ENCODE results near the gene KDELR3. TPM values are rescaled to one million over a fixed set of nuclear protein-coding genes. Genes with fewer than 3 reads are reported as not detected.

The KDELR3 gene
- total RNA-seq, 3 donors from 2014 or later (not counting 1 experiment from before 2014, with no cell fraction given) = 0.25 TPM; not detected in 2

GRCh38 chr22:38419858-38420160 lies 48.1 kb upstream of the KDELR3 start:
- H3K27me3 Mint-ChIP-seq (ENCODE audit: low read depth in 2 of 2) = no peaks in the 10 kb centered on the region
- ATAC-seq = no peak
- no peak for DNase-seq
- H3K9me3 Mint-ChIP-seq = no peaks in the 10 kb centered on the region
- H3K36me3 Mint-ChIP-seq = no peaks in the 10 kb centered on the region
- WGBS (ENCODE audit: insufficient coverage) = 91% methylated on average over 8 of the region's 8 CpGs
- intact Hi-C loops (cut with micrococcal nuclease) = no loop called here
- H3K4me3 Mint-ChIP-seq = no peak overlapping the region
- Histone ChIP-seq H3K27me3 (ENCODE audit: control insufficient read depth, insufficient read depth, low read length) (no peaks in the 10 kb centered on the region), H3K27ac (ENCODE audit: low read length) (no peak overlapping the region), H3K36me3 (ENCODE audit: control insufficient read depth, insufficient read depth, low read length) (no peaks in the 10 kb centered on the region), H3K4me1 (ENCODE audit: control insufficient read depth, insufficient read depth, low read length) (peaks cover 2% of the 10 kb centered on the region), H3K4me3 (ENCODE audit: low read length) (no peak overlapping the region), H3K9me3 (ENCODE audit: control insufficient read depth, insufficient read depth, low read length) (no peaks in the 10 kb centered on the region)
- TF ChIP-seq, protein P1, sequence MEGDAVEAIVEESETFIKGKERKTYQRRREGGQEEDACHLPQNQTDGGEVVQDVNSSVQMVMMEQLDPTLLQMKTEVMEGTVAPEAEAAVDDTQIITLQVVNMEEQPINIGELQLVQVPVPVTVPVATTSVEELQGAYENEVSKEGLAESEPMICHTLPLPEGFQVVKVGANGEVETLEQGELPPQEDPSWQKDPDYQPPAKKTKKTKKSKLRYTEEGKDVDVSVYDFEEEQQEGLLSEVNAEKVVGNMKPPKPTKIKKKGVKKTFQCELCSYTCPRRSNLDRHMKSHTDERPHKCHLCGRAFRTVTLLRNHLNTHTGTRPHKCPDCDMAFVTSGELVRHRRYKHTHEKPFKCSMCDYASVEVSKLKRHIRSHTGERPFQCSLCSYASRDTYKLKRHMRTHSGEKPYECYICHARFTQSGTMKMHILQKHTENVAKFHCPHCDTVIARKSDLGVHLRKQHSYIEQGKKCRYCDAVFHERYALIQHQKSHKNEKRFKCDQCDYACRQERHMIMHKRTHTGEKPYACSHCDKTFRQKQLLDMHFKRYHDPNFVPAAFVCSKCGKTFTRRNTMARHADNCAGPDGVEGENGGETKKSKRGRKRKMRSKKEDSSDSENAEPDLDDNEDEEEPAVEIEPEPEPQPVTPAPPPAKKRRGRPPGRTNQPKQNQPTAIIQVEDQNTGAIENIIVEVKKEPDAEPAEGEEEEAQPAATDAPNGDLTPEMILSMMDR (IDR thresholded peaks at IDR 0.05) = no peak
- H3K27ac Mint-ChIP-seq = no peak overlapping the region
- no peaks in the 10 kb centered on the region for H3K4me1 Mint-ChIP-seq

GRCh38 chr22:38420734-38421133 lies 47.2 kb upstream of the KDELR3 start:
- Histone ChIP-seq H3K36me3 (ENCODE audit: control insufficient read depth, insufficient read depth, low read length) (no peaks in the 10 kb centered on the region), H3K27me3 (ENCODE audit: control insufficient read depth, insufficient read depth, low read length) (no peaks in the 10 kb centered on the region), H3K9me3 (ENCODE audit: control insufficient read depth, insufficient read depth, low read length) (no peaks in the 10 kb centered on the region), H3K4me3 (ENCODE audit: low read length) (no peak overlapping the region), H3K27ac (ENCODE audit: low read length) (no peak overlapping the region), H3K4me1 (ENCODE audit: control insufficient read depth, insufficient read depth, low read length) (peaks cover under 1% of the 10 kb centered on the region)
- ATAC-seq (no peak), DNase-seq (no peak)
- Mint-ChIP-seq H3K4me3 (no peak overlapping the region), H3K4me1 (no peaks in the 10 kb centered on the region), H3K36me3 (no peaks in the 10 kb centered on the region), H3K27me3 (ENCODE audit: low read depth in 2 of 2) (no peaks in the 10 kb centered on the region), H3K9me3 (no peaks in the 10 kb centered on the region), H3K27ac (no peak overlapping the region)
- TF ChIP-seq, protein P1 (IDR thresholded peaks at IDR 0.05) = no peak
- intact Hi-C loops (cut with micrococcal nuclease) = no loop called here
- WGBS (ENCODE audit: insufficient coverage) = 86% methylated on average over 4 of the region's 4 CpGs

DNA sequence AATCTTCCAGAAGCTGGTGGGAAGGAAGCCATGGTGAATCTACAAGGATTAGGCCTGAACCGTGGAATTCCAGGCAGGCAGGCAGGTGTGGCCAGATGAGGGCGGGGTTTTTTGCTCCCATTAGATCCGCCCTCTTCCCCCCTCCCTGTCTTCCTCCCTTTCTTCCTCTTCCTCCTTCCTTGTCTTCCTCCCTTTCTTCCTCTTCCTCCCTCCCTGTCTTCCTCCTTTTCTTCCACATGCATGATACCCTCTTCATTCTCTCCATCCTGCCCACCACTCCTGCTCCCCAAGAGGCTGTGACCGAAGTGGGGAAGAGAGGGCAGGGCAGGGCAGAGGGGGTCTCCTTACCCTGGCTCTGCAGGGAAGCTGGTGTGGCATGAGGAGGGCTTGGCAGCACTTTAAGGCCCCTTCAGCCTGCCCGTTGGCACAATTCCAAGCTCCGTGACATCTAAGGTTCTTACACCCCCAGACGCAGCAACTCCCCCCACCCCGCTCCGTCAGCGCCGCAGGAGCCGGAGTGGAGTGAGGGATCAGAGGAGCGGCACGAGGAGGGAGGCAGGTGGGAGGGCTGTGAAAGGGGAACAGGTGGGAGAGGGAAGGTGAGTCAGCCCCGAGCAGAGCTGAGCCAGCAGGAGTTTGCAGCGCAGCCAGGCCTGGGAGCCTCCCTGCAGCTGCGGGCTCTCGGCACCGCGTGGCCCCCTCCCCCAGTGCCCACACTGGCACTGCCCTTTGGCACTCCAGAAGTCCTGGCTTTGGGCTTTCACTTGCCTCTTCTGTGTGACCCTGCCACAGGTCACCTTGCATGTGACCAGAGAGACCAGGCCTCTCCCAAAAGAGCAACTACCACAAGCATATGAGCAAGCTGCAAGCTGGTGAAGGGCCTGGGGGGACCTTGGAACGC lies 45.0 kb upstream of the KDELR3 start:
- H3K4me1 ChIP-seq (ENCODE audit: control insufficient read depth, insufficient read depth, low read length) = no peaks in the 10 kb centered on the region
- intact Hi-C loops (cut with micrococcal nuclease) = no loop called here
- no peaks in the 10 kb centered on the region for H3K36me3 Mint-ChIP-seq
- H3K4me3 Mint-ChIP-seq = no peak overlapping the region
- no peak for ATAC-seq
- H3K27me3 ChIP-seq (ENCODE audit: control insufficient read depth, insufficient read depth, low read length) = no peaks in the 10 kb centered on the region
- H3K4me3 ChIP-seq (ENCODE audit: low read length) = no peak overlapping the region
- no peaks in the 10 kb centered on the region for H3K9me3 ChIP-seq (ENCODE audit: control insufficient read depth, insufficient read depth, low read length)
- H3K36me3 ChIP-seq (ENCODE audit: control insufficient read depth, insufficient read depth, low read length) = no peaks in the 10 kb centered on the region
- H3K4me1 Mint-ChIP-seq = no peaks in the 10 kb centered on the region
- no peaks in the 10 kb centered on the region for H3K9me3 Mint-ChIP-seq
- no peak overlapping the region for H3K27ac ChIP-seq (ENCODE audit: low read length)
- 89% methylated on average over 19 of the region's 21 CpGs for WGBS (ENCODE audit: insufficient coverage)
- no peak overlapping the region for H3K27ac Mint-ChIP-seq
- no peaks in the 10 kb centered on the region for H3K27me3 Mint-ChIP-seq (ENCODE audit: low read depth in 2 of 2)
- TF ChIP-seq, protein P1 (IDR thresholded peaks at IDR 0.05) = no peak
- DNase-seq = no peak

All from natural killer cell (primary cell).